ENCODE results near the gene SDHB.

The SDHB gene

GRCh38 chr1:16969057-16969611, 84.7 kb downstream of the SDHB start:
- DNase-seq (ENCODE audit: low read depth in 2 of 2), result no peak

Data from stimulated activated CD4-positive, alpha-beta T cell treated with anti-CD3 and anti-CD28 coated beads, Interleukin-1b, Interleukin-23, amount 100 ng/mL, for 4 hours (primary cell).